Measurements from ENCODE around the gene KHK.

- TF ChIP-seq FOXM1 (IDR thresholded peaks at IDR 0.05; ENCODE audit: low read depth) (no peak), CTCF (IDR thresholded peaks at IDR 0.05) (no peak), GABPA (IDR thresholded peaks at IDR 0.05; ENCODE audit: low read depth) (no peak), EP300 (IDR thresholded peaks at IDR 0.05; ENCODE audit: borderline replicate concordance in 1 of 2, low read depth in 1 of 2, low read length in 1 of 2) (no peak)
Observed at GRCh38 chr2:27126252-27126710, 39.7 kb downstream of the KHK start.

Data from SK-N-SH (cell line).